Parathyroid adenoma (tissue), 2 donors: ENCODE measurements around the gene TMEM126A.
A peak's percentile ranks its signal among the peaks of the same experiment; 100 is the strongest.
"Not testable (repeated sequence)": the region's sequence is repeated elsewhere in the genome, so short reads cannot be mapped to it uniquely, and the experiment has no call there.

Experiments used
- H2AFZ ChIP-seq: fragments of 300-600 bp; sonication (generic); one replicate; pipeline ENCODE4 v1.7.0; 2017; ENCODE audit warnings: antibody characterized with exemption, mild to moderate bottlenecking
- H3K27ac ChIP-seq: fragments of 300-600 bp; sonication (generic); one replicate; pipeline ENCODE4 v1.7.0; 2017
- H3K27me3 ChIP-seq: fragments of 300-600 bp; sonication (generic); one replicate; pipeline ENCODE4 v1.7.0; 2017; ENCODE audit warnings: low read length; ENCODE audit not compliant: control insufficient read depth, insufficient read depth
- H3K36me3 ChIP-seq: fragments of 300-600 bp; sonication (generic); one replicate; pipeline ENCODE4 v1.7.0; 2017; ENCODE audit warnings: low read length; ENCODE audit not compliant: control insufficient read depth, insufficient read depth
- H3K4me1 ChIP-seq: fragments of 300-600 bp; sonication (generic); one replicate; pipeline ENCODE4 v1.7.0; 2017; ENCODE audit warnings: control low read depth
- H3K4me2 ChIP-seq: fragments of 300-600 bp; sonication (generic); one replicate; pipeline ENCODE4 v1.7.0; 2017; ENCODE audit warnings: low read length
- H3K4me3 ChIP-seq: fragments of 300-600 bp; sonication (generic); one replicate; pipeline ENCODE4 v1.7.0; 2017; ENCODE audit warnings: low read depth, low read length
- H3K79me2 ChIP-seq: fragments of 300-600 bp; sonication (generic); one replicate; pipeline ENCODE4 v1.7.0; 2017; ENCODE audit warnings: control low read depth
- H3K9ac ChIP-seq: fragments of 300-600 bp; sonication (generic); one replicate; pipeline ENCODE4 v1.7.0; 2017; ENCODE audit warnings: mild to moderate bottlenecking
- H3K9me3 ChIP-seq: fragments of 300-600 bp; sonication (generic); one replicate; pipeline ENCODE4 v1.7.0; 2017; ENCODE audit warnings: low read length; ENCODE audit not compliant: control insufficient read depth
- TF ChIP-seq, protein P1 (sequence below): fragments of 300-600 bp; sonication (generic); IDR thresholded peaks from one replicate; pipeline ENCODE4 v1.7.0; 2017; ENCODE audit warnings: antibody characterized with exemption, mild to moderate bottlenecking
- donor health status: primary hyperparathyroidism.

TMEM126A gene

DNA sequence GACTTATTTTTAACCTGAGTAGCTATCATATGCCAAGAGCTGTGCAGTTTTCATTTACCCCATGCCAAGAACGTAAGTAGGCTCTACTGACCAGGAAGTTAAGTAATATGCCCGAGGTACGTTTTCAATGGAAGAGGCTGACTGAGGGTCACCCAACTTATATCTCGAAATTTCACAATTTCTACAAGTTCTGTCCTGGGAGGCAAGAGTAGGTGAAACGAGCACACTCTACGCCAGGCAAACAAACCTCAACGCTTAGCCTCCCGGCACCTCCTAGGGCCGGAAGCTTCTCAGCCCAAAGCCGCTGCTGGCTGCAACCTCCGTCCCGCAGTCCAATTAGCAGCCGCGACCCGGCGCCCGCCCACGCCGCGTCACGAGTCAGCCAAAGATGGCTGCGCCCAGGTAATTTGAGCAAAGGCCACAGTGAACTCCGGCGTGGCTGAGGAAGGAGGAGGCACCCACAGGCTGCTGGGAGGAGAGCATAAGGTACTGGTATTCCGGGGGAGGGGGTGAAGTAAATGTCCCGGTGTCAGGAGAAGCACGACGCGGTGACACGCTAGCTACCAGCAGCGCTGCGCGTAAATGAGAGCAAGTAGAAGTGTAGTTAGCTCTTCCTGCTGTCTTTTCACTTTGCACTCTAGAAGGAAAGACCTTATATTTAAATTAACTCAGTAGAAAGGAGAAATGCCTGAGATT is at the start of gene TMEM126A:
TSS of gene TMEM126A (plus strand) at position 364 of the 696 bp plus-strand sequence. CDS start 2,289 bp downstream, outside the sequence.
- Histone ChIP-seq H3K9ac (no peak within 1 kb of the TSS), H3K27ac (peak within 1 kb of the TSS; percentile 71), H3K4me3 (peak within 1 kb of the TSS; percentile 78), H3K27me3 (no peaks in the 10 kb centered on the region), H2AFZ (peak within 1 kb of the TSS; percentile 89), H3K79me2 (no peaks in the 10 kb centered on the region), H3K9me3 (no peaks in the 10 kb centered on the region), H3K36me3 (no peaks in the 10 kb centered on the region), H3K4me1 (no peaks in the 10 kb centered on the region), H3K4me2 (peak within 1 kb of the TSS; percentile 86)
- TF ChIP-seq, protein P1, sequence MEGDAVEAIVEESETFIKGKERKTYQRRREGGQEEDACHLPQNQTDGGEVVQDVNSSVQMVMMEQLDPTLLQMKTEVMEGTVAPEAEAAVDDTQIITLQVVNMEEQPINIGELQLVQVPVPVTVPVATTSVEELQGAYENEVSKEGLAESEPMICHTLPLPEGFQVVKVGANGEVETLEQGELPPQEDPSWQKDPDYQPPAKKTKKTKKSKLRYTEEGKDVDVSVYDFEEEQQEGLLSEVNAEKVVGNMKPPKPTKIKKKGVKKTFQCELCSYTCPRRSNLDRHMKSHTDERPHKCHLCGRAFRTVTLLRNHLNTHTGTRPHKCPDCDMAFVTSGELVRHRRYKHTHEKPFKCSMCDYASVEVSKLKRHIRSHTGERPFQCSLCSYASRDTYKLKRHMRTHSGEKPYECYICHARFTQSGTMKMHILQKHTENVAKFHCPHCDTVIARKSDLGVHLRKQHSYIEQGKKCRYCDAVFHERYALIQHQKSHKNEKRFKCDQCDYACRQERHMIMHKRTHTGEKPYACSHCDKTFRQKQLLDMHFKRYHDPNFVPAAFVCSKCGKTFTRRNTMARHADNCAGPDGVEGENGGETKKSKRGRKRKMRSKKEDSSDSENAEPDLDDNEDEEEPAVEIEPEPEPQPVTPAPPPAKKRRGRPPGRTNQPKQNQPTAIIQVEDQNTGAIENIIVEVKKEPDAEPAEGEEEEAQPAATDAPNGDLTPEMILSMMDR: no peak

DNA sequence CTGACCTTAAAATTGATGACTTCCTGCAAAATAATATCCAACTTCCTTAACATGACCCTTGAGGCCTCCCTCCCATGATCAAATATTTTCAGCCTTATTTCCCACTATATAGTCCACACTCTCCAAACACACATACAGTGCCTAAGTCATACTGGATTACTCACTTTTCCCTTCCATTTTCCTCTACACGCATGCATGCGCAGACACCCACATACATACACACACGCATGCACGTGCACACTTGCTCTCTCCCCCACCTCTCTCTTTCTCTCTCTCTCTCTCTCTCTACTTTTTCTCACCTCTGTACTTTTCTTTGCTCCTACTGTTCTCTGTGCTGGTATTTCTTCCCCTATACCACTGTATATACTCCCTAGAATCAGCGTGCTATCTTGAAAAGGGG is 48.7 kb upstream of the TMEM126A start:
- no peaks in the 10 kb centered on the region for H3K9me3 ChIP-seq
- no peak overlapping the region for H3K4me3 ChIP-seq
- no peaks in the 10 kb centered on the region for H3K4me1 ChIP-seq
- TF ChIP-seq, protein P1: no peak
- no peaks in the 10 kb centered on the region for H3K27me3 ChIP-seq
- no peak overlapping the region for H3K9ac ChIP-seq
- H2AFZ ChIP-seq: no peak overlapping the region
- no peaks in the 10 kb centered on the region for H3K36me3 ChIP-seq
- H3K27ac ChIP-seq: no peak overlapping the region
- no peaks in the 10 kb centered on the region for H3K79me2 ChIP-seq
- no peak overlapping the region for H3K4me2 ChIP-seq

DNA sequence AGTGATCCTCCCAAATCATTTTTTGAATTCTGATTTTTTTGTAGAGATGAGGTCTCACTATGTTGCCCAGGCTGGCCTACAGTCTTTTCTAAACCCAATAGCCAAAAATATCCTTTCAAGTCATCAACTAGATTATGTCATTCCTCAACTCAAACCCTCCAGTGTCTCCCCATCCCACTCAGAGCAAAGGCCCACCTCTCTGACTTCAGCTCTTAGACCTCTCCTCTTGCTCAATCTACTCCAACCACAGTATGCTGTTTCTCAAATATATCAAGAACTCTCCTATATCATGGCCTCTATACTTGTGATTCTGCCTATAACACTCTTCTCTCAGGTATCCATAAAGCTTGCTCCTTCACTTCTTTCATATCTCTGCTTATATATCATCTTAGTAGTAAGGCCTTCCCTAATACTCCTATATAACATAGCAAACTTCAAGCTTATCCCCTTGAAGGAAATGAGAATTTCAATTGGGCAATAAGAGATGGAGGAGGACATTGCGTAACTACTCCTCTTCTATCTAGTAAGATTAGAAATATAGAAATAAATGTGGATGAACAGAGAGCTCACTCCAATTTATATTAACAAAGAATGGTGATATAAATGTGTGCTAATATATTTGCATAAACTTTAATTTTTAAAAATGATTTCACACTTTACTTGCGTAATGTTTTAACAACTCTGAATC is 45.1 kb upstream of the TMEM126A start:
- Histone ChIP-seq H3K9ac (no peak overlapping the region), H3K9me3 (no peaks in the 10 kb centered on the region), H2AFZ (no peak overlapping the region), H3K4me3 (no peak overlapping the region), H3K4me2 (no peak overlapping the region), H3K79me2 (no peaks in the 10 kb centered on the region), H3K27me3 (no peaks in the 10 kb centered on the region), H3K36me3 (no peaks in the 10 kb centered on the region), H3K4me1 (no peaks in the 10 kb centered on the region), H3K27ac (no peak overlapping the region)
- TF ChIP-seq, protein P1: no peak

DNA sequence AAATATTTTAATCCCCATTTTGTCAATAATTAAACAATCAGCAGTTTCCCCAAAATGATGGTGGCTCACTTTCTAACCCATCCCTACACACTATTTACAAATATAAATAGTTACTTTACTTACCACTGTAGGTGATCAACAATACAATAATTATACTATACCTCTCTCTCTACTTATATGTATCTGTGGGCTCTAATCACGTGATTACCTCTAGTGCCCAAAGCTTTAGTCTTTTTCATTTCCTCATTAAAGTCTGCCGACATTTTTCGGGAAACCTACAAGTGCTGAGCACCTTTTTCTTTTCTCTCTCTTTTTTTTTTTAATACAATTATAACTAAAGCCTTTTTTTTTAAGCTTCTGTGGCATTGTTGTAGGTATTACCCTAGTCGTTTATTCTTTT is 44.5 kb upstream of the TMEM126A start:
- no peaks in the 10 kb centered on the region for H3K36me3 ChIP-seq
- H3K79me2 ChIP-seq: no peaks in the 10 kb centered on the region
- TF ChIP-seq, protein P1: no peak
- H3K4me2 ChIP-seq: no peak overlapping the region
- H3K9ac ChIP-seq: no peak overlapping the region
- no peaks in the 10 kb centered on the region for H3K9me3 ChIP-seq
- no peak overlapping the region for H2AFZ ChIP-seq
- H3K4me1 ChIP-seq: no peaks in the 10 kb centered on the region
- no peak overlapping the region for H3K27ac ChIP-seq
- H3K27me3 ChIP-seq: no peaks in the 10 kb centered on the region
- H3K4me3 ChIP-seq: no peak overlapping the region

DNA sequence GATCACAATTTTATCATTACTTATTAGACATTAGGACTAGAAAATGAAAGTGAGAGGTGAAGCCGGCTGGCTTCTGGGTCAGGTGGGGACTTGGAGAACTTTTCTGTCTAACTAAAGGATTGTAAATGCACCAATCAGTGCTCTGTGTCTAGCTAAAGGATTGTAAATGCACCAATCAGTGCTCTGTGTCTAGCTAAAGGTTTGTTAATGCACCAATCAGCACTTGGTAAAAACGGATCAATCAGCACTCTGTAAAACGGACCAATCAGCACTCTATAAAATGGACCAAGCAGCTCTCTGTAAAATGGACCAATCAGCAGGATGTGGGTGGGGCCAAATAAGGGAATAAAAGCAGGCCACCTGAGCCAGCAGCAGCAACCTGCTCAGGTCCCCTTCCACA is 41.5 kb upstream of the TMEM126A start:
- H3K27me3 ChIP-seq, H3K4me1 ChIP-seq, H3K4me2 ChIP-seq, H2AFZ ChIP-seq, H3K27ac ChIP-seq, H3K9me3 ChIP-seq, H3K4me3 ChIP-seq, H3K36me3 ChIP-seq, H3K79me2 ChIP-seq, H3K9ac ChIP-seq: not testable (repeated sequence)

DNA sequence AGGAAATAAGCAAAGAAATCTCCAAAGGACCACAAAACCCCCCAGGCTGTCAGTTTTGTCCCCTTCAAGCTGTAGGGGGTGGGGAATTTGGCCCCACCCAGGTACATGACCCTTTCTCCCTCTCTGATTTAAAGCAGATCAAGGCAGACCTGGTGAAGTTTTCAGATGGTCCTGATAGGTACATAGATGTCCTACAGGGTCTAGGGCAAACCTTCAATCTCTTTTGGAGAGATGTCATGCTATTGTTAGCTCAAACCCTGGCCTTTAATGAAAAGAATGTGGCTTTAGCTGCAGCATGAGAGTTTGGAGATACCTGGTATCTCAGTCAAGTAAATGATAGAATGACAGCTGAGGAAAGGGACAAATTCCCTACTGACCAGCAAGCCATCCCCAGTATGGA is 39.1 kb upstream of the TMEM126A start:
- not testable (repeated sequence) for H3K4me1 ChIP-seq, H3K27me3 ChIP-seq, H3K9ac ChIP-seq, H3K27ac ChIP-seq, H3K9me3 ChIP-seq, H3K36me3 ChIP-seq, H3K4me3 ChIP-seq, H2AFZ ChIP-seq, H3K79me2 ChIP-seq, H3K4me2 ChIP-seq

DNA sequence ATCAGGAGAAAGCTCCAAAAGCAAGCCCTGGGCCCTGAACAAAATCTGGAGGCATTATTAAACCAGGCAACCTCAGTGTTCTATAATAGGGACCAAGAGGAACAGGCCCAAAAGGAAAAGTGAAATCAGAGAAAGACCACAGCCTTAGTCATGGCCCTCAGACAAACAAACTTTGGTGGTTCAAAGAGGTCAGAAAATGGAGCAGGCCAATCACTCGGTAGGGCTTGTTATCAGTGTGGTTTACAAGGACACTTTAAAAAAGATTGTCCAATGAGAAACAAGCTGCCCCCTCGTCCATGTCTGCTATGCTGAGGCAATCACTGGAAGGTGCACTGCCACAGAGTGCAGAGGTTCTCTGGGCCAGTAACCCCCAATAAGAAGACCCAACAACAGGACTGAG is 38.5 kb upstream of the TMEM126A start:
- not testable (repeated sequence) for H3K9me3 ChIP-seq, H3K36me3 ChIP-seq

More for the DNA sequence above, 38.5 kb upstream of the TMEM126A start:
- not testable (repeated sequence) for H3K27ac ChIP-seq, H2AFZ ChIP-seq, H3K27me3 ChIP-seq, H3K9ac ChIP-seq, H3K4me2 ChIP-seq, H3K4me3 ChIP-seq, H3K4me1 ChIP-seq, H3K79me2 ChIP-seq
